K562 (cell line): Measurements from ENCODE around the gene NTM. TPM values are rescaled to one million over a fixed set of nuclear protein-coding genes. Genes with fewer than 3 reads are reported as not detected.

Experiments
- ATAC-seq: fragments of 200-7000 bp; cut with Tn5 transposase; 3 replicates; pipeline ENCODE4 v1.9.1; 2020; ENCODE audit warnings: moderate library complexity
- BruUV-seq: library from RNA; stranded (reverse); fragments of 400-500 nt; replicated peaks from 2 replicates; lab custom pipeline; 2021; lab: Mats Ljungman, UMichigan
- CTCF ChIA-PET: fragments of 300-600 bp; formaldehyde crosslinking; extraction: SDS; loops from one replicate; lab custom pipeline; 2021; ENCODE audit warnings: low intra/inter-chr PET ratio; lab: Yijun Ruan, JAX
- POLR2A ChIA-PET: fragments of 300-600, 350-650 bp; sonication (Branson Sonifier 250); formaldehyde crosslinking; extraction: SDS; loops from one replicate; lab custom pipeline; 2021; ENCODE audit warnings: antibody characterized with exemption, inconsistent platforms; lab: Yijun Ruan, JAX
- DNase-seq, 4 experiments: peaks; one replicate each; pipeline versions ENCODE4 v3.0.0 to v3.0.0-alpha.2; 2011 to 2018; ENCODE audit warnings: low spot score in 3 of 4, mixed read lengths in 3 of 4; ENCODE audit errors: extremely low read depth in 1 of 4
- FAIRE-seq: peaks from 2 replicates; lab custom pipeline; 2011; peaks lifted over from hg19 to GRCh38; lab: Jason Lieb, UNC
- H2AFZ ChIP-seq: 2 replicates; pipeline ENCODE4 v1.6.0; 2011; ENCODE audit warnings: low read depth, low read length, control low read depth, inconsistent platforms
- H3K27ac ChIP-seq: fragments of 200-600 bp; 3 replicates; pipeline ENCODE4 v1.8.0; 2011; ENCODE audit warnings: low read depth, mild to moderate bottlenecking, control low read depth, inconsistent platforms, low read length, moderate library complexity, mixed read lengths; ENCODE audit errors: extremely low read depth
- H3K27me3 ChIP-seq, 2 experiments: fragments of 300-600 bp in 1 of 2; 2 replicates in 1 of 2; 3 replicates in 1 of 2; pipeline versions ENCODE4 v1.6.0 to v1.8.0; 2011; ENCODE audit warnings: inconsistent platforms in 2 of 2, low read length in 2 of 2, mild to moderate bottlenecking in 1 of 2, mixed read lengths in 1 of 2, moderate library complexity in 1 of 2; ENCODE audit not compliant: control insufficient read depth in 2 of 2, insufficient read depth in 2 of 2
- H3K36me3 ChIP-seq: fragments of 300-600 bp; 3 replicates; pipeline ENCODE4 v1.8.0; 2011; ENCODE audit warnings: mild to moderate bottlenecking, low read length, inconsistent platforms; ENCODE audit not compliant: control insufficient read depth, insufficient read depth
- H3K4me1 ChIP-seq, 2 experiments: fragments of 200-600 bp in 1 of 2; replicated peaks in 1 of 2; 2 replicates in 1 of 2; 3 replicates in 1 of 2; pipeline versions ENCODE4 v1.5.1 to v1.8.0; 2011; ENCODE audit warnings: inconsistent platforms in 2 of 2, low read length in 2 of 2, mild to moderate bottlenecking in 1 of 2, mixed read lengths in 1 of 2, moderate library complexity in 1 of 2; ENCODE audit not compliant: control insufficient read depth in 2 of 2, insufficient read depth in 2 of 2
- H3K4me2 ChIP-seq: 2 replicates; pipeline ENCODE4 v1.6.1; 2011; ENCODE audit warnings: low read length, control low read depth, inconsistent platforms, mixed read lengths; ENCODE audit not compliant: insufficient read depth
- H3K4me3 ChIP-seq: fragments of 200-600 bp; sonication (generic), shearing (Covaris generic); 2 replicates; pipeline ENCODE4 v1.5.1; 2016; ENCODE audit warnings: control low read depth, inconsistent platforms
- H3K79me2 ChIP-seq: fragments of 200-600 bp; 3 replicates; pipeline ENCODE4 v1.8.0; 2011; ENCODE audit warnings: low read length, inconsistent platforms; ENCODE audit not compliant: control insufficient read depth, insufficient read depth
- H3K9ac ChIP-seq, 2 experiments: 2 replicates each; pipeline versions ENCODE4 v1.6.0 to v1.6.1; 2011; ENCODE audit warnings: low read depth in 2 of 2, low read length in 2 of 2, control low read depth in 1 of 2, inconsistent platforms in 1 of 2, mild to moderate bottlenecking in 1 of 2, mixed read lengths in 1 of 2; ENCODE audit not compliant: insufficient read depth in 1 of 2
- H3K9me1 ChIP-seq: one replicate; pipeline ENCODE4 v1.6.0; 2011; ENCODE audit warnings: inconsistent platforms, mild to moderate bottlenecking, low read length, moderate library complexity; ENCODE audit not compliant: control insufficient read depth, insufficient read depth
- H3K9me3 ChIP-seq: replicated peaks from 2 replicates; pipeline ENCODE4 v1.5.1; 2011; ENCODE audit warnings: low read depth, low read length, inconsistent platforms; ENCODE audit not compliant: control insufficient read depth, insufficient read depth
- H4K20me1 ChIP-seq: replicated peaks from 2 replicates; pipeline ENCODE4 v1.6.1; 2011; ENCODE audit warnings: low read length, inconsistent platforms, mixed read lengths; ENCODE audit not compliant: control insufficient read depth, insufficient read depth
- ATF7 ChIP-seq: fragments of 450-650 bp; IDR thresholded peaks from 2 replicates; pipeline ENCODE4 v1.7.1; 2014; ENCODE audit warnings: mild to moderate bottlenecking, moderate library complexity
- EP400 ChIP-seq: fragments of 450-650 bp; IDR thresholded peaks from 2 replicates; pipeline ENCODE4 v1.6.1; 2017; ENCODE audit warnings: antibody characterized with exemption, mild to moderate bottlenecking, moderate library complexity
- IRF9 ChIP-seq: fragments of 450-650 bp; IDR thresholded peaks from 2 replicates; pipeline ENCODE4 v1.6.1; 2016; ENCODE audit warnings: missing biosample characterization, missing genetic modification characterization
- POLR2A ChIP-seq: fragments of 450-650 bp; conservative IDR thresholded peaks from 2 replicates; pipeline ENCODE4 v1.6.1; 2016
- STAT5A ChIP-seq: IDR thresholded peaks from 2 replicates; pipeline ENCODE4 v1.6.1; 2012; ENCODE audit warnings: low read length, inconsistent platforms, borderline replicate concordance
- TSHZ1 ChIP-seq: fragments of 250-450 bp; sonication (Bioruptor Pico); IDR thresholded peaks from 2 replicates; pipeline ENCODE4 v1.4.0; 2020; ENCODE audit warnings: mild to moderate bottlenecking, moderate library complexity
- ZFP30 ChIP-seq: fragments of 250-450 bp; sonication (Bioruptor Pico); IDR thresholded peaks from 2 replicates; pipeline ENCODE4 v1.8.0; 2022; ENCODE audit warnings: moderate library complexity, mild to moderate bottlenecking, inconsistent platforms, borderline replicate concordance
- ZNF395 ChIP-seq: fragments of 200-800 bp; sonication (Bioruptor generic); IDR thresholded peaks from 2 replicates; pipeline ENCODE4 v1.6.1; 2017; ENCODE audit warnings: missing genetic modification characterization, missing compliant biosample characterization
- WGBS: fragments of 100-300 bp; shearing (Covaris generic); methylation state at CpG from one replicate; pipeline ENCODE4 v1.1.6; 2016; ENCODE audit warnings: low coverage, mixed read lengths; ENCODE audit not compliant: insufficient coverage; ENCODE audit errors: missing lambda C conversion rate; 5-methylcytosine and 5-hydroxymethylcytosine counted together
- in situ Hi-C: fragments of 300-500 bp; cut with MboI; formaldehyde crosslinking; loops from 4 replicates; pipeline ENCODE4 v1.15.0; 2018; ENCODE audit warnings: inconsistent platforms, mixed read lengths
- intact Hi-C: fragments of 100-400 bp; cut with micrococcal nuclease; formaldehyde crosslinking; loops from 2 replicates; pipeline ENCODE4 v1.14.2; 2022
- polyA plus RNA-seq, 8 experiments: library from polyadenylated mRNA; depleted of rRNA in 4 of 8; stranded (reverse) in 5 of 8; unstranded in 3 of 8; fragments of >200 nt; fragmentation: Nextera tagmentation in 2 of 8; fragmentation: Illumina TruSeq in 1 of 8; extraction: Ambion mirVana in 2 of 8; extraction: Trizol in 1 of 8; gene quantifications; 2 replicates each; pipeline versions ENCODE4 v1.2.1 to v1.2.3, GENCODE V29; 2011 to 2014; ENCODE audit warnings: inconsistent platforms in 1 of 8, missing spikeins in 1 of 8
- total RNA-seq, 7 experiments: library from RNA; depleted of rRNA in 6 of 7; stranded (reverse); fragments of >200 nt in 6 of 7; fragmentation: Illumina TruSeq in 2 of 7; extraction: Trizol in 2 of 7; gene quantifications; 2 replicates each; pipeline versions ENCODE4 v1.2.1 to v1.2.3, GENCODE V29; 2011 to 2021; ENCODE audit warnings: low replicate concordance in 1 of 7
- TF ChIP-seq, protein P1 (sequence below): fragments of 450-650 bp; formaldehyde crosslinking; IDR thresholded peaks from 2 replicates; pipeline ENCODE4 v1.4.0; 2022; ENCODE audit warnings: missing genetic modification characterization
- TF ChIP-seq, protein P2 (sequence below), 2 experiments: fragments of 450-650 bp; conservative IDR thresholded peaks; 2 replicates each; pipeline ENCODE4 v1.6.1; 2017; ENCODE audit warnings: mild to moderate bottlenecking in 2 of 2, moderate library complexity in 2 of 2
- TF ChIP-seq, protein P3 (sequence below): fragments of 450-650 bp; IDR thresholded peaks from 2 replicates; pipeline ENCODE4 v1.7.0; 2016; ENCODE audit warnings: borderline replicate concordance

NTM gene
- total and polyA plus RNA-seq, 9 of the 15 experiments (the other 6 are each of a cell fraction or from before 2014, with no cell fraction given): not detected

GRCh38 chr11:131378931-131379330 lies 8.5 kb downstream of the NTM start:
- H3K27me3 ChIP-seq: peaks cover 0 to 3% of the 10 kb centered on the region in 2 experiments; a peak in 2 of 5 replicates
- H3K9me1 ChIP-seq: no peaks in the 10 kb centered on the region
- H3K9me3 ChIP-seq: no peaks in the 10 kb centered on the region
- ChIA-PET POLR2A (no interaction called here), CTCF (no interaction called here)
- no peaks in the 10 kb centered on the region for H3K4me1 ChIP-seq
- H3K36me3 ChIP-seq: no peaks in the 10 kb centered on the region
- H3K4me2 ChIP-seq: no peak overlapping the region
- H2AFZ ChIP-seq: no peak overlapping the region
- H3K4me3 ChIP-seq: no peak overlapping the region
- no TSS peak for BruUV-seq
- intact Hi-C loops: no loop called here
- no peaks in the 10 kb centered on the region for H3K79me2 ChIP-seq
- DNase-seq (no peak), ATAC-seq (no peak), FAIRE-seq (no peak)
- no peak overlapping the region for H3K27ac ChIP-seq
- WGBS: 0% methylated on average over 1 of the region's 1 CpG
- H4K20me1 ChIP-seq: no peaks in the 10 kb centered on the region
- H3K9ac ChIP-seq: no peak overlapping the region
- in situ Hi-C loops: no loop called here
- TF ChIP-seq STAT5A (no peak), IRF9 (tag) (no peak), EP400 (no peak), ZNF395 (CRISPR knock-in tag) (no peak), POLR2A (no peak), ATF7 (no peak), ZFP30 (CRISPR knock-in tag) (no peak), TSHZ1 (no peak)
- TF ChIP-seq, protein P1, sequence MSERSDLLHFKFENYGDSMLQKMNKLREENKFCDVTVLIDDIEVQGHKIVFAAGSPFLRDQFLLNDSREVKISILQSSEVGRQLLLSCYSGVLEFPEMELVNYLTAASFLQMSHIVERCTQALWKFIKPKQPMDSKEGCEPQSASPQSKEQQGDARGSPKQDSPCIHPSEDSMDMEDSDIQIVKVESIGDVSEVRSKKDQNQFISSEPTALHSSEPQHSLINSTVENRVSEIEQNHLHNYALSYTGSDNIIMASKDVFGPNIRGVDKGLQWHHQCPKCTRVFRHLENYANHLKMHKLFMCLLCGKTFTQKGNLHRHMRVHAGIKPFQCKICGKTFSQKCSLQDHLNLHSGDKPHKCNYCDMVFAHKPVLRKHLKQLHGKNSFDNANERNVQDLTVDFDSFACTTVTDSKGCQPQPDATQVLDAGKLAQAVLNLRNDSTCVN (CRISPR knock-in tag): no peak
- TF ChIP-seq, protein P2, sequence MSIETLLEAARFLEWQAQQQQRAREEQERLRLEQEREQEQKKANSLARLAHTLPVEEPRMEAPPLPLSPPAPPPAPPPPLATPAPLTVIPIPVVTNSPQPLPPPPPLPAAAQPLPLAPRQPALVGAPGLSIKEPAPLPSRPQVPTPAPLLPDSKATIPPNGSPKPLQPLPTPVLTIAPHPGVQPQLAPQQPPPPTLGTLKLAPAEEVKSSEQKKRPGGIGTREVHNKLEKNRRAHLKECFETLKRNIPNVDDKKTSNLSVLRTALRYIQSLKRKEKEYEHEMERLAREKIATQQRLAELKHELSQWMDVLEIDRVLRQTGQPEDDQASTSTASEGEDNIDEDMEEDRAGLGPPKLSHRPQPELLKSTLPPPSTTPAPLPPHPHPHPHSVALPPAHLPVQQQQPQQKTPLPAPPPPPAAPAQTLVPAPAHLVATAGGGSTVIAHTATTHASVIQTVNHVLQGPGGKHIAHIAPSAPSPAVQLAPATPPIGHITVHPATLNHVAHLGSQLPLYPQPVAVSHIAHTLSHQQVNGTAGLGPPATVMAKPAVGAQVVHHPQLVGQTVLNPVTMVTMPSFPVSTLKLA (conservative IDR thresholded peaks at IDR 0.05): no peak
- TF ChIP-seq, protein P3, sequence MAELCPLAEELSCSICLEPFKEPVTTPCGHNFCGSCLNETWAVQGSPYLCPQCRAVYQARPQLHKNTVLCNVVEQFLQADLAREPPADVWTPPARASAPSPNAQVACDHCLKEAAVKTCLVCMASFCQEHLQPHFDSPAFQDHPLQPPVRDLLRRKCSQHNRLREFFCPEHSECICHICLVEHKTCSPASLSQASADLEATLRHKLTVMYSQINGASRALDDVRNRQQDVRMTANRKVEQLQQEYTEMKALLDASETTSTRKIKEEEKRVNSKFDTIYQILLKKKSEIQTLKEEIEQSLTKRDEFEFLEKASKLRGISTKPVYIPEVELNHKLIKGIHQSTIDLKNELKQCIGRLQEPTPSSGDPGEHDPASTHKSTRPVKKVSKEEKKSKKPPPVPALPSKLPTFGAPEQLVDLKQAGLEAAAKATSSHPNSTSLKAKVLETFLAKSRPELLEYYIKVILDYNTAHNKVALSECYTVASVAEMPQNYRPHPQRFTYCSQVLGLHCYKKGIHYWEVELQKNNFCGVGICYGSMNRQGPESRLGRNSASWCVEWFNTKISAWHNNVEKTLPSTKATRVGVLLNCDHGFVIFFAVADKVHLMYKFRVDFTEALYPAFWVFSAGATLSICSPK: no peak
